ENCODE data around the gene MAPRE3. TPM values are rescaled to one million over a fixed set of nuclear protein-coding genes. Genes with fewer than 3 reads are reported as not detected.

Gene MAPRE3
- total and polyA plus RNA-seq, 2 donors (not counting 3 experiments of a cell fraction or from before 2014, with no cell fraction given) = 4.4 to 6.1 TPM

DNA sequence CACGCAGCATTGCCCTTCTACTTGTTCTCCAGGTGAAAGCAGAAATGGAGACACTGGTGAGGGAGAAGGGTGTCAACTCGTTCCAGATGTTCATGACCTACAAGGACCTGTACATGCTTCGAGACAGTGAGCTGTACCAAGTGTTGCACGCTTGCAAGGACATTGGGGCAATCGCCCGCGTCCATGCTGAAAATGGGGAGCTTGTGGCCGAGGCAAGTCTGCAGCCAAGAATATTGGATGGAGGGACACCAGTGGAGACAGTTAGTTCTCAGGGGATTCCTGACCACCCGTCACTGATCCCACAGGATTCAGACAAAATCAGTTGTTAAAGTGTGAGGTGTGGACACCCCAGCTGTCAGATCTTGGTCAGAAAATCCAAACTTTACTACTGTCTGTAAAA is 43.2 kb upstream of the MAPRE3 start:
- Histone ChIP-seq H3K27me3 (ENCODE audit: control insufficient read depth in 2 of 2, insufficient read depth in 2 of 2, low read length in 2 of 2) (peaks cover 0 to 5% of the 10 kb centered on the region in 2 experiments), H3K4me2 (ENCODE audit: insufficient read depth, low read length) (no peak overlapping the region), H3K4me1 (ENCODE audit: control insufficient read depth, extremely low read depth, insufficient read depth, low read length) (no peaks in the 10 kb centered on the region), H3K36me3 (ENCODE audit: control insufficient read depth in 2 of 2, extremely low read depth in 1 of 2, insufficient read depth in 2 of 2, low read length in 2 of 2) (no peaks in the 10 kb centered on the region), H3K27ac (ENCODE audit: insufficient read depth, low read depth, low read length) (no peak overlapping the region), H3K79me2 (ENCODE audit: control insufficient read depth, insufficient read depth, low read length) (no peaks in the 10 kb centered on the region), H3K9ac (replicated peaks; ENCODE audit: extremely low read depth, insufficient read depth, low read length) (no peak overlapping the region), H2AFZ (ENCODE audit: low read depth, low read length) (no peak overlapping the region), H4K20me1 (replicated peaks; ENCODE audit: control insufficient read depth, extremely low read depth, insufficient read depth, low read length) (no peaks in the 10 kb centered on the region), H3K9me3 (replicated peaks; ENCODE audit: control insufficient read depth, insufficient read depth, low read length) (no peaks in the 10 kb centered on the region), H3K9me1 (replicated peaks; ENCODE audit: control insufficient read depth, extremely low read depth, insufficient read depth, low read length) (no peaks in the 10 kb centered on the region), H3K4me3 (replicated peaks in 1 of 3; ENCODE audit: insufficient read depth in 1 of 3, low read depth in 1 of 3, low read length in 3 of 3) (no peak overlapping the region)
- FAIRE-seq (no peak), DNase-seq (ENCODE audit: low read depth, low spot score) (no peak)
- intact Hi-C loops (cut with micrococcal nuclease) (no loop called here), dilution Hi-C loops (cut with MboI; ENCODE audit: extremely low pct_ligation_motif_present, low sequenced_read_pairs) (no loop called here)
- POLR2A ChIA-PET = interaction anchor here (0.5 kb wide), 1 partner anchor 51 kb away, joined by 3 read pairs; no protein-coding TSS in a partner anchor
- no TSS peak for BruUV-seq (replicated peaks)
- TF ChIP-seq, protein P1, sequence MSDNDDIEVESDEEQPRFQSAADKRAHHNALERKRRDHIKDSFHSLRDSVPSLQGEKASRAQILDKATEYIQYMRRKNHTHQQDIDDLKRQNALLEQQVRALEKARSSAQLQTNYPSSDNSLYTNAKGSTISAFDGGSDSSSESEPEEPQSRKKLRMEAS (IDR thresholded peaks at IDR 0.05; ENCODE audit: insufficient read depth, insufficient read length) = no peak
- TF ChIP-seq, protein P2, sequence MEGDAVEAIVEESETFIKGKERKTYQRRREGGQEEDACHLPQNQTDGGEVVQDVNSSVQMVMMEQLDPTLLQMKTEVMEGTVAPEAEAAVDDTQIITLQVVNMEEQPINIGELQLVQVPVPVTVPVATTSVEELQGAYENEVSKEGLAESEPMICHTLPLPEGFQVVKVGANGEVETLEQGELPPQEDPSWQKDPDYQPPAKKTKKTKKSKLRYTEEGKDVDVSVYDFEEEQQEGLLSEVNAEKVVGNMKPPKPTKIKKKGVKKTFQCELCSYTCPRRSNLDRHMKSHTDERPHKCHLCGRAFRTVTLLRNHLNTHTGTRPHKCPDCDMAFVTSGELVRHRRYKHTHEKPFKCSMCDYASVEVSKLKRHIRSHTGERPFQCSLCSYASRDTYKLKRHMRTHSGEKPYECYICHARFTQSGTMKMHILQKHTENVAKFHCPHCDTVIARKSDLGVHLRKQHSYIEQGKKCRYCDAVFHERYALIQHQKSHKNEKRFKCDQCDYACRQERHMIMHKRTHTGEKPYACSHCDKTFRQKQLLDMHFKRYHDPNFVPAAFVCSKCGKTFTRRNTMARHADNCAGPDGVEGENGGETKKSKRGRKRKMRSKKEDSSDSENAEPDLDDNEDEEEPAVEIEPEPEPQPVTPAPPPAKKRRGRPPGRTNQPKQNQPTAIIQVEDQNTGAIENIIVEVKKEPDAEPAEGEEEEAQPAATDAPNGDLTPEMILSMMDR (IDR thresholded peaks at IDR 0.05; ENCODE audit: extremely low read depth in 1 of 2, insufficient read depth in 1 of 2, low read depth in 1 of 2, low read length in 2 of 2) = no peak
- TF ChIP-seq EZH2 (IDR thresholded peaks at IDR 0.05; ENCODE audit: borderline replicate concordance, low read depth, low read length, severe bottlenecking) = no peak
- CTCF ChIA-PET = interaction anchor here (2.0 kb wide), 1 partner anchor 15 kb away, joined by 9 read pairs; no protein-coding TSS in a partner anchor

DNA sequence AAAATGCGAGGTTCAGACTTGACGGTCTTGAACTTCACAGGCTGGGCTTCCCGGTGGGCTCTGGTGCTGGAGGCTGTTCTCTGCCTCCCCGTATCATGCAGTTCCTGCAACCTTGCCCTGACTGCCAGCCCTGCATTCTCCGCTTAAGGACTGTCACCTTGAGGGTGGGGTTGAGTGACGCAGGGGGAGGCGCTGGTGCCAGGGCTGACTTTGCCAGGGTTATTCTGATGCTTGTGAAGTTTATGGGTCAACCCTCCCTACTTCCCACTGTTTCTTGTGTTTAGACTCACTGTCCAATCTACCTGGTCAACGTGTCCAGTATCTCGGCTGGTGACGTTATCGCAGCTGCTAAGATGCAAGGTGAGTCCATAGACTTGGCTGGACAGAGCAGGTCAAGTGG is 37.5 kb upstream of the MAPRE3 start:
- ChIA-PET POLR2A (no interaction called here), CTCF (interaction anchor here (0.8 to 3.3 kb wide), 7 partner anchors 8 to 84 kb away, joined by 3 to 18 read pairs (median 6); no protein-coding TSS in a partner anchor)
- no peak overlapping the region for H3K9ac ChIP-seq (replicated peaks; ENCODE audit: extremely low read depth, insufficient read depth, low read length)
- H3K27me3 ChIP-seq (ENCODE audit: control insufficient read depth in 2 of 2, insufficient read depth in 2 of 2, low read length in 2 of 2) = peaks cover 0 to 2% of the 10 kb centered on the region in 2 experiments
- BruUV-seq (replicated peaks) = no TSS peak
- DNase-seq (ENCODE audit: low read depth, low spot score) (no peak), FAIRE-seq (no peak)
- no peak overlapping the region for H3K27ac ChIP-seq (ENCODE audit: insufficient read depth, low read depth, low read length)
- H4K20me1 ChIP-seq (replicated peaks; ENCODE audit: control insufficient read depth, extremely low read depth, insufficient read depth, low read length) = no peaks in the 10 kb centered on the region
- no peaks in the 10 kb centered on the region for H3K36me3 ChIP-seq (ENCODE audit: control insufficient read depth in 2 of 2, extremely low read depth in 1 of 2, insufficient read depth in 2 of 2, low read length in 2 of 2)
- no peaks in the 10 kb centered on the region for H3K9me1 ChIP-seq (replicated peaks; ENCODE audit: control insufficient read depth, extremely low read depth, insufficient read depth, low read length)
- dilution Hi-C loops (cut with MboI; ENCODE audit: extremely low pct_ligation_motif_present, low sequenced_read_pairs) (no loop called here), intact Hi-C loops (cut with micrococcal nuclease) (no loop called here)
- H3K4me1 ChIP-seq (ENCODE audit: control insufficient read depth, extremely low read depth, insufficient read depth, low read length) = no peaks in the 10 kb centered on the region
- H2AFZ ChIP-seq (ENCODE audit: low read depth, low read length) = no peak overlapping the region
- H3K4me2 ChIP-seq (ENCODE audit: insufficient read depth, low read length) = no peak overlapping the region
- no peak overlapping the region for H3K4me3 ChIP-seq (replicated peaks in 1 of 3; ENCODE audit: insufficient read depth in 1 of 3, low read depth in 1 of 3, low read length in 3 of 3)
- no peaks in the 10 kb centered on the region for H3K79me2 ChIP-seq (ENCODE audit: control insufficient read depth, insufficient read depth, low read length)
- TF ChIP-seq, protein P2 (IDR thresholded peaks at IDR 0.05; ENCODE audit: extremely low read depth in 1 of 2, insufficient read depth in 1 of 2, low read depth in 1 of 2, low read length in 2 of 2) = no peak
- TF ChIP-seq EZH2 (IDR thresholded peaks at IDR 0.05; ENCODE audit: borderline replicate concordance, low read depth, low read length, severe bottlenecking) = no peak
- no peak for TF ChIP-seq FOS (IDR thresholded peaks at IDR 0.05; ENCODE audit: borderline replicate concordance, insufficient read depth, low read length)
- TF ChIP-seq JUN (IDR thresholded peaks at IDR 0.05; ENCODE audit: borderline replicate concordance, insufficient read depth, insufficient read length, low read depth) = no peak
- TF ChIP-seq, protein P1 (IDR thresholded peaks at IDR 0.05; ENCODE audit: insufficient read depth, insufficient read length) = no peak
- no peak for TF ChIP-seq GATA2 (IDR thresholded peaks at IDR 0.05; ENCODE audit: insufficient read depth, insufficient read length, low read depth, low read length)
- TF ChIP-seq MYC (IDR thresholded peaks at IDR 0.05; ENCODE audit: low read depth, low read length) = no peak
- no peak for TF ChIP-seq POLR2AphosphoS5 (IDR thresholded peaks at IDR 0.05; ENCODE audit: insufficient read depth, low read depth, low read length)
- no peak for TF ChIP-seq POLR2A (IDR thresholded peaks at IDR 0.05; ENCODE audit: low read depth, low read length)
- H3K9me3 ChIP-seq (replicated peaks; ENCODE audit: control insufficient read depth, insufficient read depth, low read length) = no peaks in the 10 kb centered on the region

Measured in endothelial cell of umbilical vein (primary cell).